ENCODE data around the gene ERBIN. TPM values are rescaled to one million over a fixed set of nuclear protein-coding genes. Genes with fewer than 3 reads are reported as not detected.

Gene ERBIN
- total and polyA plus RNA-seq, 2 experiments from 2014 or later: 15.6 to 26.4 TPM

GRCh38 chr5:65906256-65906655 is 20.1 kb upstream of the ERBIN start (continued):
- TF ChIP-seq ZNF114 (CRISPR knock-in tag; IDR thresholded peaks at IDR 0.05) (no peak), STAT1 (IDR thresholded peaks at IDR 0.05; ENCODE audit: unreplicated experiment) (no peak)

GRCh38 chr5:65907135-65907534 is 19.2 kb upstream of the ERBIN start:
- H3K4me3 Mint-ChIP-seq: no peak overlapping the region
- ATAC-seq (no peak), DNase-seq (ENCODE audit: low spot score) (no peak)
- no peak overlapping the region for H3K27ac Mint-ChIP-seq
- H3K4me2 ChIP-seq: no peak overlapping the region
- H2AFZ ChIP-seq: no peak overlapping the region
- no peaks in the 10 kb centered on the region for H3K36me3 ChIP-seq (ENCODE audit: insufficient read depth)
- peaks cover 4% of the 10 kb centered on the region; the same call in 1 of the 2 replicates for H3K9me2 ChIP-seq (ENCODE audit: insufficient read depth)
- H3K36me3 Mint-ChIP-seq (ENCODE audit: low read depth): no peaks in the 10 kb centered on the region
- no peak for TF ChIP-seq POLR2AphosphoS5 (IDR thresholded peaks at IDR 0.05; ENCODE audit: low read depth)
- TF ChIP-seq ZNF114 (CRISPR knock-in tag; IDR thresholded peaks at IDR 0.05): no peak
- no peak for TF ChIP-seq ZNF462 (CRISPR knock-in tag; IDR thresholded peaks at IDR 0.05)
- no peak for TF ChIP-seq ZNF331 (CRISPR knock-in tag; IDR thresholded peaks at IDR 0.05; ENCODE audit: low read depth)
- no peak for TF ChIP-seq REST (IDR thresholded peaks at IDR 0.05; ENCODE audit: unreplicated experiment)
- no peak for TF ChIP-seq CTCF (conservative IDR thresholded peaks at IDR 0.05; ENCODE audit: low read depth in 2 of 2)
- TF ChIP-seq ETS1 (IDR thresholded peaks at IDR 0.05): no peak
- TF ChIP-seq EZH2phosphoT487 (IDR thresholded peaks at IDR 0.05; ENCODE audit: unreplicated experiment): no peak
- TF ChIP-seq CREB1 (CRISPR knock-in tag; IDR thresholded peaks at IDR 0.05; ENCODE audit: low read depth): no peak
- no peak for TF ChIP-seq EZH2 (IDR thresholded peaks at IDR 0.05; ENCODE audit: low read depth, unreplicated experiment)
- TF ChIP-seq JUNB (IDR thresholded peaks at IDR 0.05; ENCODE audit: unreplicated experiment): no peak
- H3K4me1 Mint-ChIP-seq: no peaks in the 10 kb centered on the region
- no peak overlapping the region for H3K4me3 ChIP-seq
- H4K20me1 ChIP-seq (replicated peaks; ENCODE audit: insufficient read depth): no peaks in the 10 kb centered on the region
- no peak overlapping the region for H3K27ac ChIP-seq (ENCODE audit: low read depth)
- no peaks in the 10 kb centered on the region for H3K4me1 ChIP-seq (ENCODE audit: insufficient read depth)
- H3K9me3 Mint-ChIP-seq: no peaks in the 10 kb centered on the region
- H3K27me3 ChIP-seq (ENCODE audit: insufficient read depth): no peaks in the 10 kb centered on the region
- H3K79me2 ChIP-seq (replicated peaks; ENCODE audit: insufficient read depth): no peaks in the 10 kb centered on the region
- peaks cover 2% of the 10 kb centered on the region for H3K27me3 Mint-ChIP-seq (ENCODE audit: insufficient read depth, low read depth, poor library complexity)
- no peaks in the 10 kb centered on the region for H3F3A ChIP-seq (replicated peaks; ENCODE audit: low read depth)
